ENCODE results near the gene TMEM150A. TPM values are rescaled to one million over a fixed set of nuclear protein-coding genes. Genes with fewer than 3 reads are reported as not detected.
A peak's percentile ranks its signal among the peaks of the same experiment; 100 is the strongest.

TMEM150A gene
- total and polyA plus RNA-seq, 2 of the 13 experiments (the other 11 are each of a cell fraction or from before 2014, with no cell fraction given), result 30.1 to 70.4 TPM

GRCh38 chr2:85601771-85602475, 575 bp downstream of the TMEM150A start (continued):
- TF ChIP-seq CSRNP1 (CRISPR knock-in tag; IDR thresholded peaks at IDR 0.05) (no peak), SP4 (CRISPR knock-in tag; IDR thresholded peaks at IDR 0.05) (no peak), POGZ (CRISPR knock-in tag; IDR thresholded peaks at IDR 0.05) (peak; percentile 6; the same call in 1 of the 2 replicates), ZEB1 (IDR thresholded peaks at IDR 0.05; ENCODE audit: insufficient replicate concordance, low read depth) (no peak), TRIM24 (CRISPR knock-in tag; IDR thresholded peaks at IDR 0.05) (no peak), LCORL (IDR thresholded peaks at IDR 0.05) (no peak), LCORL (CRISPR knock-in tag; IDR thresholded peaks at IDR 0.05) (peak; percentile 90), NFAT5 (CRISPR knock-in tag; IDR thresholded peaks at IDR 0.05) (0 out of 2 replicates have a peak, but pooled peaks have one; percentile 4), SNRNP70 (IDR thresholded peaks at IDR 0.05; ENCODE audit: low read depth, low read length) (no peak), ZNF407 (CRISPR knock-in tag; IDR thresholded peaks at IDR 0.05; ENCODE audit: not compliant biosample characterization) (no peak), BHLHE40 (IDR thresholded peaks at IDR 0.05; ENCODE audit: low read length) (no peak), NCOA2 (CRISPR knock-in tag; IDR thresholded peaks at IDR 0.05) (peak; percentile 6; the same call in 1 of the 2 replicates), MBNL3 (CRISPR knock-in tag; conservative IDR thresholded peaks at IDR 0.05) (no peak), ATF7-NPFF (CRISPR knock-in tag; IDR thresholded peaks at IDR 0.05; ENCODE audit: low read depth) (no peak)
